GM12873 (cell line): ENCODE data around the gene ADH1C.

ENCODE experiments used
- TF ChIP-seq, protein P1 (sequence below): IDR thresholded peaks from 2 replicates; pipeline ENCODE4 v1.5.1; 2012; ENCODE audit warnings: low read depth, mild to moderate bottlenecking, moderate library complexity, low read length, control low read depth; ENCODE audit not compliant: insufficient read depth; ENCODE audit errors: missing control alignments

ADH1C gene

DNA sequence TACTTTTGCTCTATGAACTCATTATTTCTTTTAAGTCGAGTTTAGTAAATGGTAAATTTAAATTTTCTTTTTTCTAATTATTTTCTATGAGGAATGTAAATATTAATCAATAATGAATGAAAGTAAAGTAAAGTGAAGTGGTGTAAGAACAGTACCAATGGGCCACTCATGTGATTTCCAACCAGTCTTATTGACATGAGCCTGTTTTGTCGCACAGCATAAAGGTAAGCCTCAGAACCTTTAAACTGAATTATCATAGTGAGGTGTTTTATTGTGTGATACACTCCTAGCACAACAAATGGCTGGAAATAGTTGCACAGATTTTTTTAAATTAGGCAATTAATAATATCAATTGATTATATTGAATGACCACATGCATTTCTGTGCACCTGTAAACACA lies 1.1 kb downstream of the ADH1C start:
- TF ChIP-seq, protein P1, sequence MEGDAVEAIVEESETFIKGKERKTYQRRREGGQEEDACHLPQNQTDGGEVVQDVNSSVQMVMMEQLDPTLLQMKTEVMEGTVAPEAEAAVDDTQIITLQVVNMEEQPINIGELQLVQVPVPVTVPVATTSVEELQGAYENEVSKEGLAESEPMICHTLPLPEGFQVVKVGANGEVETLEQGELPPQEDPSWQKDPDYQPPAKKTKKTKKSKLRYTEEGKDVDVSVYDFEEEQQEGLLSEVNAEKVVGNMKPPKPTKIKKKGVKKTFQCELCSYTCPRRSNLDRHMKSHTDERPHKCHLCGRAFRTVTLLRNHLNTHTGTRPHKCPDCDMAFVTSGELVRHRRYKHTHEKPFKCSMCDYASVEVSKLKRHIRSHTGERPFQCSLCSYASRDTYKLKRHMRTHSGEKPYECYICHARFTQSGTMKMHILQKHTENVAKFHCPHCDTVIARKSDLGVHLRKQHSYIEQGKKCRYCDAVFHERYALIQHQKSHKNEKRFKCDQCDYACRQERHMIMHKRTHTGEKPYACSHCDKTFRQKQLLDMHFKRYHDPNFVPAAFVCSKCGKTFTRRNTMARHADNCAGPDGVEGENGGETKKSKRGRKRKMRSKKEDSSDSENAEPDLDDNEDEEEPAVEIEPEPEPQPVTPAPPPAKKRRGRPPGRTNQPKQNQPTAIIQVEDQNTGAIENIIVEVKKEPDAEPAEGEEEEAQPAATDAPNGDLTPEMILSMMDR: no peak

DNA sequence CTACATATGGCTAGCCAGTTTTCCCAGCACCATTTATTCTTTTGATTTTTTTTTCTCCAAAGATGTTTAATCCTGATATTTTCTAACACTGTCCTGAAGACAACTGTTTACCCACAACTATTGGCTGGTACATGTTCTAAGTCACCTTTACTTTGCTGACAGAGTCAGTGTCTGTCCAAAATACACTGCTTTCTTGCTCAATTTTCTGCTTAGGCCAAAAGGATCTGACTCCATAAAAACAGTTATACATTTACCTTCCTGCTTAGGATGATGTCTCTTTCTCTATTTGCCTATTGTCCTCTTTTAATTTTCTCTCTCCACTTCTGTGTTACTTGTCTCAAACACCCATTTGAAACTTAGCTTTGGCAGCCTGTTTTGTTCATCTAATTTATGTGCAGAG lies 3.2 kb downstream of the ADH1C start:
- TF ChIP-seq, protein P1: no peak

DNA sequence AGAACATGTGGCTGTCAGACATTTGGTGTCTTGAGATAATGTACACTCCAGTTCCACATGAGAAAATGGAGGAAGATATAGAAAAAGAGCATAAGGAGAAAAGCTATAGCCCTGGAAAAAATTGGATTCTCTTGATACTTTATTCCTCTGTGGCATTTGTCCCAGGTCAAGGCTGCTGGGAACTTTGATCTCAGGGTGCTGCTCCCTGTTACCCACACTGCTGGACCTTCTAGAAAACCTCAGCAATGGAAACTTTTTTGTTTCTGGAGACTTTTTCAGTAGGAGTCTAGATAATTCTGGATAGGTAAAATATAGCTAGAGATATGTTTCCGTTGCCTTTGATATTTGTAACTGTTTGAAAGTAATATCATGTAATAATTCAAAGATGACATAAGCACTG lies 11.1 kb downstream of the ADH1C start:
- TF ChIP-seq, protein P1: no peak

DNA sequence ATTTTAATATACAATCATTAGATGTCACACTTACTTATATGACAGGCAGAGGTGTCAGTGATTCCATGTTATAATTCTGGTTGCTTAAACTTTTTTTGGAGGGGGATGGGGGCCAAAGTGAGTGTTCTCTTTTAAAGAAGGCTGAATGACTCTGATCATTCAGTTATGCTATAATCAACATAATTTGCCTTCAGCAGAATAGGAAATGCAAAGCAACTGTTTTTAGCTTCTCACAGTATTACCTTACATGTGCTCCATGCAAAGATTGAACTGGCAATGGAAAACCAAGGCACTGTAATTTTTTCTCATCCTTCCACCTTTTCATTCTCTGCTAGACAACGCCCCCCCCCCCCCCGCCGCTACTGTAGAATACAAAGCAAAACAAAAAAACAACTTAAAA lies 13.4 kb downstream of the ADH1C start:
- TF ChIP-seq, protein P1: no peak

DNA sequence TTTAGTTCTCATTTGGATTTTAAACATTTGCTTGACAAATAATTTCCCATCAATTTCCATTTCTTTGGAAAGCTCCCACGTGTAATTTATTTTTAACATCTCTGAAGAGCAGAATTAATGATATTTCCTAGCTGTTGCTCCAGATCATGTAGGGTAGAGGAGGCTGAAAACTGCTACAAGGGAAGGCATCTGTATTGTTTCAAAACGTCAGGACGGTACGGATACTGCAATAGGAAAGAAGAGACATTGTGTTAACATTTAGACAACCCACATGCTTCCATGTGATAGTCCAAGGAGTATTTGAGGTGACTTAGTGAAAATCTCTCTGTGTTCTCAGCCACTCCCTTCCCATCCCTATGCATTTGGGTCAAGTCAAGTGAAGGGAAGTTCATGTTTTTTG lies 16.0 kb downstream of the ADH1C start:
- TF ChIP-seq, protein P1: no peak

DNA sequence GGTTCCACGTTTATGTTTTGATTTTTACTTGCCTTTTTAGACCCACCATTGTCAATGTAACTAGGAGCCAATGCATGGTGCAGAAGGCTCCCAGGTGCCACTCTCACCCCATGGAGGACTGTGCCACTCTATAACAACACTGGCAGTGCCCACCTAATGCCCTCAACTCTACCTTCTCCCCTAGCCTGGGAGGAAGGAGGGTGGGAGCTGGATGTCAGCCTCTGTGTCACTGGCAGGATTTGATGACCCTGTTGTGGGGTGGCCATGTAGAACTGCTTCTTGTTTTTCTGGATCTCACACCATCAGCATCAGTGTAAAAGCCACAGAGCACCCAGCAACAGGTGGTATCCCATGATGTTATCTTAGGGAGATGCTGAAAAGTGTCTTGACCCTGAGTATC lies 17.7 kb downstream of the ADH1C start:
- TF ChIP-seq, protein P1: no peak

DNA sequence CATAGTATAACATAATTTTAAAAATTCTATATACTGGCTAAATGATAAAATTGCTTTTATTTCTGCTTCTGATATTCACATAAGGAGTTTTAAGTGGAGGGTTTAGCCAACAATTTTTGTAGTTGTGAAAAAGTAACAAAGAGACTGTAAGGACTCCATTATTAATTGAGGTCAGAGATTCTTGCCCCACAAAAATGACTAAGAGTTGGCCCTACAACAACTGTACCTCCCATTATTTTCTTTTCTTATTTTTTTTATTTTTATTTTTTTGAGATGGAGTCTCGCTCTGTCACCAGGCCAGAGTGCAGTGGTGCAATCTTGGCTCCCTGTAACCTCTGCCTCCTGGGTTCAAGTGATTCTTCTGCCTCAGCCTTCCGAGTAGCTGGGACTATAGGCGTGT lies 21.9 kb downstream of the ADH1C start:
- TF ChIP-seq, protein P1: no peak
